Muscle layer of duodenum (tissue), 2 donors: ENCODE results near the gene KAZN.

Experiments used
- H3K27ac ChIP-seq: one replicate; pipeline ENCODE4 v1.7.0; 2013; ENCODE audit warnings: mild to moderate bottlenecking, low read length
- H3K27me3 ChIP-seq: one replicate; pipeline ENCODE4 v1.7.0; 2013; ENCODE audit warnings: low read depth, mild to moderate bottlenecking, control low read depth, low read length
- H3K36me3 ChIP-seq, 2 donors: one replicate each; pipeline ENCODE4 v1.7.0; 2013; ENCODE audit warnings: low read length in 2 of 2, control low read depth in 1 of 2, mild to moderate bottlenecking in 1 of 2; ENCODE audit not compliant: insufficient read depth in 2 of 2, control insufficient read depth in 1 of 2
- H3K4me1 ChIP-seq, 2 donors: one replicate each; pipeline ENCODE4 v1.7.0; 2013; ENCODE audit warnings: low read length in 2 of 2, mild to moderate bottlenecking in 2 of 2, control low read depth in 1 of 2, moderate library complexity in 1 of 2; ENCODE audit not compliant: insufficient read depth in 2 of 2, control insufficient read depth in 1 of 2
- H3K4me3 ChIP-seq, 2 donors: one replicate each; pipeline ENCODE4 v1.7.0; 2013; ENCODE audit warnings: low read length in 2 of 2, low read depth in 1 of 2, mild to moderate bottlenecking in 1 of 2
- H3K9me3 ChIP-seq, 2 donors: one replicate each; pipeline ENCODE4 v1.7.0; 2013; ENCODE audit warnings: low read length in 2 of 2, control low read depth in 1 of 2, mild to moderate bottlenecking in 1 of 2; ENCODE audit not compliant: control insufficient read depth in 1 of 2
- donor health status: healthy.

KAZN gene

GRCh38 chr1:15089258-15089992 is 490.9 kb downstream of the KAZN start:
- H3K4me1 ChIP-seq = peaks cover 0 to 13% of the 10 kb centered on the region in 2 donors
- H3K27ac ChIP-seq = no peak overlapping the region
- H3K4me3 ChIP-seq = no peak overlapping the region

DNA sequence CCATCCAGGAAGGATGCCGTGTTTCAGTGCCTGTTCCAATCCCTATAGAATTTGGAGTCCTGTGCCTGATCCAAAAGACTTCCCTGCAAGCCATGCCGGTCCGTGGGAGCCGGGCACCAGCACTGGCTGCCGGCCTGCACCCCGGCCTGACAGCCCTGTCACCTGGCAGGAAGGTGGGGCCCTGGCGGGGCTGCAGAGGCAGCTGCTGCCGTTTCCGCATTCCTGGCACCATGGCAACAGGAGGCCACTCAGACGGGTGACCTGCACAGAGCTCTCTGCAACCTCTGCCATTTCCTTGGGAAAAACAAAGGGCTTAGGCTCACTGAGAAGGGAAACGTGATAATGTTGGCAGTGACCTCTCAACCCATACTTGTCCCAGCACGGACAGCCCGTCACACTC is 491.9 kb downstream of the KAZN start:
- no peak overlapping the region for H3K27ac ChIP-seq
- no peaks in the 10 kb centered on the region for H3K36me3 ChIP-seq
- H3K27me3 ChIP-seq = no peaks in the 10 kb centered on the region
- H3K4me1 ChIP-seq = peaks cover 0 to 13% of the 10 kb centered on the region in 2 donors
- H3K9me3 ChIP-seq = no peaks in the 10 kb centered on the region
- no peak overlapping the region for H3K4me3 ChIP-seq

More at GRCh38 chr1:15089258-15089992, 490.9 kb downstream of the KAZN start:
- H3K9me3 ChIP-seq = no peaks in the 10 kb centered on the region
- H3K27me3 ChIP-seq = no peaks in the 10 kb centered on the region
- H3K36me3 ChIP-seq = no peaks in the 10 kb centered on the region

GRCh38 chr1:15094056-15094455 is 495.6 kb downstream of the KAZN start:
- Histone ChIP-seq H3K9me3 (no peaks in the 10 kb centered on the region), H3K27ac (no peak overlapping the region)

GRCh38 chr1:15094719-15095495 is 496.4 kb downstream of the KAZN start:
- no peaks in the 10 kb centered on the region for H3K27me3 ChIP-seq
- no peaks in the 10 kb centered on the region for H3K36me3 ChIP-seq
- no peak overlapping the region for H3K27ac ChIP-seq
- H3K9me3 ChIP-seq = no peaks in the 10 kb centered on the region
- no peak overlapping the region for H3K4me3 ChIP-seq
- H3K4me1 ChIP-seq = no peaks in the 10 kb centered on the region

More at GRCh38 chr1:15094056-15094455, 495.6 kb downstream of the KAZN start:
- Histone ChIP-seq H3K27me3 (no peaks in the 10 kb centered on the region), H3K36me3 (no peaks in the 10 kb centered on the region), H3K4me1 (peaks cover 0 to 5% of the 10 kb centered on the region in 2 donors), H3K4me3 (no peak overlapping the region)

DNA sequence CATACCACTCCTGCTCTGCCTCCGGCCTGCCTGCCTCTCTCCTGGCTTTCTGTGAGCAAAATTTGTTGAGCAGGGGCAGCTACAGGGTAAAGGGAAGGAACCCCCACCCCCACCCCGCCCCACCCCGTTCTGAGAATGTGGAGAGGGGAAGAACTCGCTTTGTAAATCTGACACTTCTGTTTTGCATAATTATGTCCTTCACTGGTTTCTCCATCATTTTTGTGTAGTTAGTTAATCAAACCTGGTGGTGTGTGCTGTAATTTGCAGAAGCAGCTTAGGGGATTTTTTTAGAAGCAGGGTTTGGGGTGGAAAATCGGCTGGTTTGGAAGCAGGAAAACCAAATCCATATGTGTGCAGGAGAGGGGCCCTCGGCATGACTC is 497.0 kb downstream of the KAZN start:
- no peak overlapping the region for H3K27ac ChIP-seq
- no peaks in the 10 kb centered on the region for H3K9me3 ChIP-seq
- H3K4me1 ChIP-seq = no peaks in the 10 kb centered on the region
- no peak overlapping the region for H3K4me3 ChIP-seq
- peaks cover 4% of the 10 kb centered on the region for H3K27me3 ChIP-seq
- H3K36me3 ChIP-seq = no peaks in the 10 kb centered on the region

- Histone ChIP-seq H3K4me3 (no peak overlapping the region), H3K4me1 (no peaks in the 10 kb centered on the region), H3K9me3 (no peaks in the 10 kb centered on the region), H3K27ac (no peak overlapping the region), H3K36me3 (no peaks in the 10 kb centered on the region), H3K27me3 (peaks cover 9% of the 10 kb centered on the region)
These were observed 497.8 kb downstream of the KAZN start for GRCh38 chr1:15096293-15096692.

DNA sequence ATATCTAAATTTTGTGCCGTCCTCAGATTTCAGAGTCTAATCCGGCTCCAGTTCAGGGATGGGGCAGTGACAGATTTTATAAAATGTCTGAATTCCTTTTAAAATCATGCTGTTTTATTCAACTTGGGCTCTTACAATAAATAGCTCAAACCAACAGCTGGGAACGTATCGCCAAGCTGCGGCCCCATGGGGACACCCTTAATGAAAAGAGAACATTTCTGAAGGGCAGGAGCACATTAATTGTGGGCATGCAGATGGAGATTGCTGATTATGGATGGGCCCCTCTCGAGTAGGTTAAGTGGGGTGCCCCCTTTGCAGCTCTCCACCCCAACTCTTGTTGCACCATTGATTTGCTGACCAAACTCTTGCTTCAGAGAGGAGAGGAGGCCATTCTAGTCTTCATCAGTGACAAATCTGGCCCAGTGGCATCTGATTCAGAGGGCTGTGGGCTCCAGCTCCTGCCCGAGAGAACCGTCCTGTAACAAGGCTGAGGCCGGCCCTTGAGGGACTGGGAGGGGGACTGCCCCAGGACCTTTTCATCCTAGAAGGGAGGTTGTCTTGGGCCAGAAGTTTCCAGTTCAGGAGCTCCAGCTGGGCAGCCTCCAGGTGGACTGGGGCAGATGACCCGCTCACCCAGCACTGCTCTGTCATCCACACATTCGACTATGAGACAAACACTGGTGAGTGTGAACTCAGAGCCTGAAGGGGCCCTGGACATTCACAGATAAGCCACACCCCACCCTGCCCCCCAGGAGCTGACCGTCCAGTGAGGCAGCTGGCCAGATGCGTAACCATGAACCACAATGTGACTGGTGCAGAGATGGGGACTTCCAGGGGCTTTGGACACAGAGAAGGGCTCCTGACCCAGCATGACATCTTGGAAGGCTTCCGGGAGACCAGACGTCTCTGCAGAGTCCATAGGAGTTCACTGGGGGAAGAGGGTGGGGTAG is 500.0 kb downstream of the KAZN start:
- H3K27ac ChIP-seq = no peak overlapping the region
- H3K36me3 ChIP-seq = no peaks in the 10 kb centered on the region
- H3K4me3 ChIP-seq = no peak overlapping the region
- H3K4me1 ChIP-seq = no peaks in the 10 kb centered on the region
- H3K9me3 ChIP-seq = no peaks in the 10 kb centered on the region
- peaks cover 9% of the 10 kb centered on the region for H3K27me3 ChIP-seq

DNA sequence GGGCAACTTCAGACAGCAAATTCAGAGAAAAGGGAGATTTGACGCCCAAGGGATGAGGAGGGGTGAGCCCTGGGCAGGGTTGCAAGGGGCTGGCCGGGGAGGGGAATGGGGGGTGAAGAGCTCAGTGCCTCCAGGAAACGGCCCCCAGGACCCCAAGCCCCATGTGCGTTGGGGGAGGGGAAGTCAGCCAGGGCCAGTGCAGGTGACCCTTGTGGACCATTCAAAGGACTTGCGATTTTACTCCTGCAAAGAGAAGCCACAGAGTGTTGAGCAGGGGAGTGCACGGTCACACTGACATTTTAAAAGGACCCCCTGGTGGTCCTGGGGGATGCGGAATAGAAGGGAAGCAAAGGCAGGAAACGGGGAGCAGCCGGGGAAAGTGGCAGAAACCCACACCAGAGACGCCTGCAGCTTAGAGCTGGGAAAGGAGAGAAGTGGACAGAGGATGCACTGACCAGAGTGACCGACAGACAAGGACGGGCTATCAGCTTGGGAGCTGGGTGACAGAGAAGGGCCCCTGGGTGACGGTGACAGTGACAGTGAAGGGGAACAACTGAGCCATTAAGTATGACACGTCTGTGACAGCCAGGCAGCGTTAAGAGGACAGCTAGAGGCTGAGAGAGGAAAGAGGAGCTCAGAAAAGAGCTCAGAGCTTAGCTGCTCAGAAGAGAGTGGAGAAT is 501.1 kb downstream of the KAZN start:
- peaks cover 0 to 7% of the 10 kb centered on the region in 2 donors for H3K36me3 ChIP-seq
- H3K27ac ChIP-seq = no peak overlapping the region
- H3K9me3 ChIP-seq = peaks cover 0 to 6% of the 10 kb centered on the region in 2 donors
- no peak overlapping the region for H3K4me3 ChIP-seq
- H3K27me3 ChIP-seq = peaks cover 9% of the 10 kb centered on the region
- no peaks in the 10 kb centered on the region for H3K4me1 ChIP-seq

- H3K4me3 ChIP-seq = no peak overlapping the region
- no peak overlapping the region for H3K27ac ChIP-seq
These were observed 501.8 kb downstream of the KAZN start for GRCh38 chr1:15100121-15100879.

More at GRCh38 chr1:15100121-15100879, 501.8 kb downstream of the KAZN start:
- Histone ChIP-seq H3K4me1 (no peaks in the 10 kb centered on the region), H3K36me3 (peaks cover 0 to 7% of the 10 kb centered on the region in 2 donors), H3K9me3 (peaks cover 0 to 13% of the 10 kb centered on the region in 2 donors), H3K27me3 (peaks cover 9% of the 10 kb centered on the region)
